ENCODE results near the gene KIF3A.

KIF3A gene

GRCh38 chr5:132673488-132673887, 63.9 kb downstream of the KIF3A start:
- Histone ChIP-seq H3K18ac (ENCODE audit: low read length) (no peak overlapping the region), H3K4ac (ENCODE audit: low read length) (no peak overlapping the region), H3K4me1 (ENCODE audit: control insufficient read depth in 2 of 2, insufficient read depth in 1 of 2, low read depth in 1 of 2, low read length in 2 of 2) (peaks cover 0 to 2% of the 10 kb centered on the region in 2 donors), H3K9me3 (replicated peaks in 1 of 2; ENCODE audit: control insufficient read depth in 2 of 2, insufficient read depth in 1 of 2, low read depth in 1 of 2, low read length in 2 of 2) (no peaks in the 10 kb centered on the region), H3K4me3 (ENCODE audit: low read length in 2 of 2) (no peak overlapping the region), H3K9ac (ENCODE audit: low read depth, low read length, poor library complexity) (no peak overlapping the region), H3K36me3 (replicated peaks in 1 of 2; ENCODE audit: control insufficient read depth in 2 of 2, insufficient read depth in 2 of 2, low read length in 2 of 2) (no peaks in the 10 kb centered on the region), H2BK12ac (ENCODE audit: low read length) (no peak overlapping the region), H2BK15ac (ENCODE audit: low read length) (no peak overlapping the region), H3K27ac (replicated peaks; ENCODE audit: low read length) (no peak overlapping the region), H2BK5ac (ENCODE audit: low read length) (no peak overlapping the region), H2AK5ac (ENCODE audit: low read depth, low read length) (no peak overlapping the region), H3K4me2 (ENCODE audit: insufficient read depth, low read length, poor library complexity, severe bottlenecking) (no peak overlapping the region), H3K23ac (ENCODE audit: low read depth, low read length, poor library complexity) (no peak overlapping the region), H2BK120ac (ENCODE audit: low read depth, low read length) (no peak overlapping the region), H3K14ac (ENCODE audit: low read length) (no peak overlapping the region), H2AFZ (ENCODE audit: low read length) (no peak overlapping the region), H4K8ac (ENCODE audit: low read depth, low read length) (no peak overlapping the region), H4K91ac (ENCODE audit: low read depth, low read length, poor library complexity) (no peak overlapping the region), H3K79me1 (ENCODE audit: low read depth, low read length) (no peaks in the 10 kb centered on the region), H3K27me3 (ENCODE audit: control insufficient read depth in 3 of 3, insufficient read depth in 3 of 3, low read depth in 1 of 3, low read length in 3 of 3) (peaks cover 0 to 19% (median 0%) of the 10 kb centered on the region in 3 experiments)
- WGBS, 2 donors (ENCODE audit: extremely low coverage in 2 of 2, insufficient read length in 2 of 2, insufficient replicate concordance in 1 of 2) = no CpG with 5 or more reads among the region's 1 CpG
- DNase-seq (ENCODE audit: low spot score) = no peak

- no CpG with 5 or more reads among the region's 3 CpGs for WGBS, 2 donors (ENCODE audit: extremely low coverage in 2 of 2, insufficient read length in 2 of 2, insufficient replicate concordance in 1 of 2)
- Histone ChIP-seq H3K9ac (ENCODE audit: low read depth, low read length, poor library complexity) (no peak overlapping the region), H2BK120ac (ENCODE audit: low read depth, low read length) (no peak overlapping the region), H3K4me3 (ENCODE audit: low read length in 2 of 2) (no peak overlapping the region), H3K36me3 (replicated peaks in 1 of 2; ENCODE audit: control insufficient read depth in 2 of 2, insufficient read depth in 2 of 2, low read length in 2 of 2) (no peaks in the 10 kb centered on the region), H4K91ac (ENCODE audit: low read depth, low read length, poor library complexity) (no peak overlapping the region), H3K79me1 (ENCODE audit: low read depth, low read length) (no peaks in the 10 kb centered on the region), H3K4me1 (ENCODE audit: control insufficient read depth in 2 of 2, insufficient read depth in 1 of 2, low read depth in 1 of 2, low read length in 2 of 2) (peaks cover 0 to 3% of the 10 kb centered on the region in 2 donors), H3K9me3 (replicated peaks in 1 of 2; ENCODE audit: control insufficient read depth in 2 of 2, insufficient read depth in 1 of 2, low read depth in 1 of 2, low read length in 2 of 2) (no peaks in the 10 kb centered on the region), H2BK5ac (ENCODE audit: low read length) (no peak overlapping the region), H3K27me3 (ENCODE audit: control insufficient read depth in 3 of 3, insufficient read depth in 3 of 3, low read depth in 1 of 3, low read length in 3 of 3) (peaks cover 0 to 28% (median 0%) of the 10 kb centered on the region in 3 experiments), H3K23ac (ENCODE audit: low read depth, low read length, poor library complexity) (no peak overlapping the region), H3K27ac (replicated peaks; ENCODE audit: low read length) (no peak overlapping the region), H2AK5ac (ENCODE audit: low read depth, low read length) (no peak overlapping the region), H2BK15ac (ENCODE audit: low read length) (no peak overlapping the region), H3K4me2 (ENCODE audit: insufficient read depth, low read length, poor library complexity, severe bottlenecking) (no peak overlapping the region), H2AFZ (ENCODE audit: low read length) (no peak overlapping the region), H3K18ac (ENCODE audit: low read length) (no peak overlapping the region), H4K8ac (ENCODE audit: low read depth, low read length) (no peak overlapping the region), H3K4ac (ENCODE audit: low read length) (no peak overlapping the region), H3K14ac (ENCODE audit: low read length) (no peak overlapping the region), H2BK12ac (ENCODE audit: low read length) (no peak overlapping the region)
- DNase-seq (ENCODE audit: low spot score) = no peak
Measured at GRCh38 chr5:132671000-132671399, 66.3 kb downstream of the KIF3A start.

GRCh38 chr5:132669966-132670882, 67.1 kb downstream of the KIF3A start:
- Histone ChIP-seq H2AK5ac (ENCODE audit: low read depth, low read length) (no peak overlapping the region), H3K79me1 (ENCODE audit: low read depth, low read length) (no peaks in the 10 kb centered on the region), H3K36me3 (replicated peaks in 1 of 2; ENCODE audit: control insufficient read depth in 2 of 2, insufficient read depth in 2 of 2, low read length in 2 of 2) (no peaks in the 10 kb centered on the region), H3K9ac (ENCODE audit: low read depth, low read length, poor library complexity) (no peak overlapping the region), H2BK120ac (ENCODE audit: low read depth, low read length) (no peak overlapping the region), H3K4me1 (ENCODE audit: control insufficient read depth in 2 of 2, insufficient read depth in 1 of 2, low read depth in 1 of 2, low read length in 2 of 2) (peaks cover 0 to 3% of the 10 kb centered on the region in 2 donors), H3K4me2 (ENCODE audit: insufficient read depth, low read length, poor library complexity, severe bottlenecking) (no peak overlapping the region), H3K4me3 (ENCODE audit: low read length in 2 of 2) (no peak overlapping the region), H3K27ac (replicated peaks; ENCODE audit: low read length) (no peak overlapping the region), H2BK12ac (ENCODE audit: low read length) (no peak overlapping the region), H2BK15ac (ENCODE audit: low read length) (no peak overlapping the region), H3K23ac (ENCODE audit: low read depth, low read length, poor library complexity) (no peak overlapping the region), H3K9me3 (replicated peaks in 1 of 2; ENCODE audit: control insufficient read depth in 2 of 2, insufficient read depth in 1 of 2, low read depth in 1 of 2, low read length in 2 of 2) (no peaks in the 10 kb centered on the region), H3K18ac (ENCODE audit: low read length) (no peak overlapping the region), H2BK5ac (ENCODE audit: low read length) (no peak overlapping the region), H3K27me3 (ENCODE audit: control insufficient read depth in 3 of 3, insufficient read depth in 3 of 3, low read depth in 1 of 3, low read length in 3 of 3) (peaks cover 0 to 33% (median 0%) of the 10 kb centered on the region in 3 experiments), H3K4ac (ENCODE audit: low read length) (no peak overlapping the region), H2AFZ (ENCODE audit: low read length) (no peak overlapping the region), H4K8ac (ENCODE audit: low read depth, low read length) (no peak overlapping the region), H3K14ac (ENCODE audit: low read length) (no peak overlapping the region), H4K91ac (ENCODE audit: low read depth, low read length, poor library complexity) (no peak overlapping the region)
- WGBS, 2 donors (ENCODE audit: extremely low coverage in 2 of 2, insufficient read length in 2 of 2, insufficient replicate concordance in 1 of 2) = no CpG with 5 or more reads among the region's 16 CpGs
- no peak for DNase-seq (ENCODE audit: low spot score)

GRCh38 chr5:132669455-132669820, 67.9 kb downstream of the KIF3A start:
- Histone ChIP-seq H3K4me2 (ENCODE audit: insufficient read depth, low read length, poor library complexity, severe bottlenecking) (no peak overlapping the region), H4K8ac (ENCODE audit: low read depth, low read length) (no peak overlapping the region), H3K4me3 (ENCODE audit: low read length in 2 of 2) (no peak overlapping the region)

More at GRCh38 chr5:132669455-132669820, 67.9 kb downstream of the KIF3A start:
- H3K4me1 ChIP-seq (ENCODE audit: control insufficient read depth in 2 of 2, insufficient read depth in 1 of 2, low read depth in 1 of 2, low read length in 2 of 2) = peaks cover 0 to 3% of the 10 kb centered on the region in 2 donors
- no peak overlapping the region for H4K91ac ChIP-seq (ENCODE audit: low read depth, low read length, poor library complexity)
- H2AFZ ChIP-seq (ENCODE audit: low read length) = no peak overlapping the region
- no peaks in the 10 kb centered on the region for H3K36me3 ChIP-seq (replicated peaks in 1 of 2; ENCODE audit: control insufficient read depth in 2 of 2, insufficient read depth in 2 of 2, low read length in 2 of 2)
- H2BK15ac ChIP-seq (ENCODE audit: low read length) = no peak overlapping the region
- no peak overlapping the region for H3K9ac ChIP-seq (ENCODE audit: low read depth, low read length, poor library complexity)
- no peaks in the 10 kb centered on the region for H3K79me1 ChIP-seq (ENCODE audit: low read depth, low read length)
- H3K18ac ChIP-seq (ENCODE audit: low read length) = no peak overlapping the region
- DNase-seq (ENCODE audit: low spot score) = no peak
- no peak overlapping the region for H2BK120ac ChIP-seq (ENCODE audit: low read depth, low read length)
- H3K4ac ChIP-seq (ENCODE audit: low read length) = no peak overlapping the region
- H3K27me3 ChIP-seq (ENCODE audit: control insufficient read depth in 3 of 3, insufficient read depth in 3 of 3, low read depth in 1 of 3, low read length in 3 of 3) = peaks cover 0 to 32% (median 0%) of the 10 kb centered on the region in 3 experiments
- no peak overlapping the region for H2BK12ac ChIP-seq (ENCODE audit: low read length)
- H3K14ac ChIP-seq (ENCODE audit: low read length) = peak overlapping the region; percentile 42
- whole genome bisulfite sequencing, 2 donors (ENCODE audit: extremely low coverage in 2 of 2, insufficient read length in 2 of 2, insufficient replicate concordance in 1 of 2) = no CpG with 5 or more reads among the region's 7 CpGs
- H3K27ac ChIP-seq (replicated peaks; ENCODE audit: low read length) = no peak overlapping the region
- H2BK5ac ChIP-seq (ENCODE audit: low read length) = no peak overlapping the region
- H2AK5ac ChIP-seq (ENCODE audit: low read depth, low read length) = no peak overlapping the region
- no peak overlapping the region for H3K23ac ChIP-seq (ENCODE audit: low read depth, low read length, poor library complexity)
- no peaks in the 10 kb centered on the region for H3K9me3 ChIP-seq (replicated peaks in 1 of 2; ENCODE audit: control insufficient read depth in 2 of 2, insufficient read depth in 1 of 2, low read depth in 1 of 2, low read length in 2 of 2)

Data from neuronal stem cell (in vitro differentiated cells).